Liver (tissue), 3 donors: ENCODE measurements around the gene IL36B.

Source experiments
- EGR1 ChIP-seq, 2 donors: IDR thresholded peaks; 2 replicates each; pipeline ENCODE4 v1.6.1; 2016 to 2018; ENCODE audit warnings: antibody characterized with exemption in 2 of 2, low read depth in 2 of 2
- FOXA1 ChIP-seq: IDR thresholded peaks from 2 replicates; pipeline ENCODE4 v1.6.1; 2016; ENCODE audit warnings: antibody characterized with exemption
- JUND ChIP-seq, 2 donors: IDR thresholded peaks; 2 replicates each; pipeline ENCODE4 v1.6.1; 2016; ENCODE audit warnings: antibody characterized with exemption in 2 of 2
- RAD21 ChIP-seq, 2 donors: IDR thresholded peaks; 2 replicates each; pipeline ENCODE4 v1.6.1; 2016; ENCODE audit warnings: antibody characterized with exemption in 2 of 2, mild to moderate bottlenecking in 2 of 2
- RXRA ChIP-seq, 2 donors: IDR thresholded peaks; 2 replicates each; pipeline ENCODE4 v1.6.1; 2017 to 2018; ENCODE audit warnings: antibody characterized with exemption in 2 of 2, mild to moderate bottlenecking in 1 of 2
- YY1 ChIP-seq: IDR thresholded peaks from 2 replicates; pipeline ENCODE4 v1.6.1; 2016; ENCODE audit warnings: antibody characterized with exemption, mild to moderate bottlenecking
- TF ChIP-seq, protein P1 (sequence below): IDR thresholded peaks from 2 replicates; pipeline ENCODE4 v1.6.1; 2016; ENCODE audit warnings: antibody characterized with exemption
- TF ChIP-seq, protein P2 (sequence below): fragments of 150-350 bp; IDR thresholded peaks from 2 replicates; pipeline ENCODE4 v1.5.1; 2017; ENCODE audit warnings: improper control_type of control experiment, low read depth, low read length; ENCODE audit not compliant: missing input control
- TF ChIP-seq, protein P3 (sequence below): IDR thresholded peaks from 2 replicates; pipeline ENCODE4 v1.6.1; 2016; ENCODE audit warnings: antibody characterized with exemption
- TF ChIP-seq, protein P4 (sequence below): IDR thresholded peaks from 2 replicates; pipeline ENCODE4 v1.6.1; 2016; ENCODE audit warnings: antibody characterized with exemption, mild to moderate bottlenecking
- TF ChIP-seq, protein P5 (sequence below): IDR thresholded peaks from 2 replicates; pipeline ENCODE4 v1.6.1; 2016; ENCODE audit warnings: antibody characterized with exemption
- donor health status: healthy.
- donor health status: healthy.

DNA sequence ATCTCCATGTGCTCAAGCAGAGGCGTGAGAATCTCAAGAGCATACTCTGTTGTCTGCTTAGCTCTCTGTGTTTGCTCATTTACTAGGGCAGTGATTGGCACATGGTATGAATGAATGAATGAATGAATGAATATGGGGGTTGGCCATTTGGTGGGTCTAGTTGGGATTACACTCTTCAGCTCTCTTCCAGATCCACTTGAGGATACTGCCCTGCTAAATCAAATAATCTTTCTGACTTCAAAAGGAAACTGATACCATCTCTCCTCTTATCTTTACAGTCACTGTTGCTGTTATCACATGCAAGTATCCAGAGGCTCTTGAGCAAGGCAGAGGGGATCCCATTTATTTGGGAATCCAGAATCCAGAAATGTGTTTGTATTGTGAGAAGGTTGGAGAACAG, 72.9 kb downstream of the IL36B start:
- TF ChIP-seq, protein P1, sequence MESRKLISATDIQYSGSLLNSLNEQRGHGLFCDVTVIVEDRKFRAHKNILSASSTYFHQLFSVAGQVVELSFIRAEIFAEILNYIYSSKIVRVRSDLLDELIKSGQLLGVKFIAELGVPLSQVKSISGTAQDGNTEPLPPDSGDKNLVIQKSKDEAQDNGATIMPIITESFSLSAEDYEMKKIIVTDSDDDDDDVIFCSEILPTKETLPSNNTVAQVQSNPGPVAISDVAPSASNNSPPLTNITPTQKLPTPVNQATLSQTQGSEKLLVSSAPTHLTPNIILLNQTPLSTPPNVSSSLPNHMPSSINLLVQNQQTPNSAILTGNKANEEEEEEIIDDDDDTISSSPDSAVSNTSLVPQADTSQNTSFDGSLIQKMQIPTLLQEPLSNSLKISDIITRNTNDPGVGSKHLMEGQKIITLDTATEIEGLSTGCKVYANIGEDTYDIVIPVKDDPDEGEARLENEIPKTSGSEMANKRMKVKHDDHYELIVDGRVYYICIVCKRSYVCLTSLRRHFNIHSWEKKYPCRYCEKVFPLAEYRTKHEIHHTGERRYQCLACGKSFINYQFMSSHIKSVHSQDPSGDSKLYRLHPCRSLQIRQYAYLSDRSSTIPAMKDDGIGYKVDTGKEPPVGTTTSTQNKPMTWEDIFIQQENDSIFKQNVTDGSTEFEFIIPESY = no peak
- TF ChIP-seq, protein P2, sequence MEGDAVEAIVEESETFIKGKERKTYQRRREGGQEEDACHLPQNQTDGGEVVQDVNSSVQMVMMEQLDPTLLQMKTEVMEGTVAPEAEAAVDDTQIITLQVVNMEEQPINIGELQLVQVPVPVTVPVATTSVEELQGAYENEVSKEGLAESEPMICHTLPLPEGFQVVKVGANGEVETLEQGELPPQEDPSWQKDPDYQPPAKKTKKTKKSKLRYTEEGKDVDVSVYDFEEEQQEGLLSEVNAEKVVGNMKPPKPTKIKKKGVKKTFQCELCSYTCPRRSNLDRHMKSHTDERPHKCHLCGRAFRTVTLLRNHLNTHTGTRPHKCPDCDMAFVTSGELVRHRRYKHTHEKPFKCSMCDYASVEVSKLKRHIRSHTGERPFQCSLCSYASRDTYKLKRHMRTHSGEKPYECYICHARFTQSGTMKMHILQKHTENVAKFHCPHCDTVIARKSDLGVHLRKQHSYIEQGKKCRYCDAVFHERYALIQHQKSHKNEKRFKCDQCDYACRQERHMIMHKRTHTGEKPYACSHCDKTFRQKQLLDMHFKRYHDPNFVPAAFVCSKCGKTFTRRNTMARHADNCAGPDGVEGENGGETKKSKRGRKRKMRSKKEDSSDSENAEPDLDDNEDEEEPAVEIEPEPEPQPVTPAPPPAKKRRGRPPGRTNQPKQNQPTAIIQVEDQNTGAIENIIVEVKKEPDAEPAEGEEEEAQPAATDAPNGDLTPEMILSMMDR = no peak
- TF ChIP-seq YY1 (no peak), EGR1 (IDR thresholded peaks at IDR 0.05; ENCODE audit: low read depth in 2 of 2) (no peak), RXRA (IDR thresholded peaks at IDR 0.05) (no peak), JUND (IDR thresholded peaks at IDR 0.05) (no peak), FOXA1 (no peak), RAD21 (IDR thresholded peaks at IDR 0.05) (no peak)
- TF ChIP-seq, protein P3, sequence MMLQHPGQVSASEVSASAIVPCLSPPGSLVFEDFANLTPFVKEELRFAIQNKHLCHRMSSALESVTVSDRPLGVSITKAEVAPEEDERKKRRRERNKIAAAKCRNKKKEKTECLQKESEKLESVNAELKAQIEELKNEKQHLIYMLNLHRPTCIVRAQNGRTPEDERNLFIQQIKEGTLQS = no peak
- TF ChIP-seq, protein P4, sequence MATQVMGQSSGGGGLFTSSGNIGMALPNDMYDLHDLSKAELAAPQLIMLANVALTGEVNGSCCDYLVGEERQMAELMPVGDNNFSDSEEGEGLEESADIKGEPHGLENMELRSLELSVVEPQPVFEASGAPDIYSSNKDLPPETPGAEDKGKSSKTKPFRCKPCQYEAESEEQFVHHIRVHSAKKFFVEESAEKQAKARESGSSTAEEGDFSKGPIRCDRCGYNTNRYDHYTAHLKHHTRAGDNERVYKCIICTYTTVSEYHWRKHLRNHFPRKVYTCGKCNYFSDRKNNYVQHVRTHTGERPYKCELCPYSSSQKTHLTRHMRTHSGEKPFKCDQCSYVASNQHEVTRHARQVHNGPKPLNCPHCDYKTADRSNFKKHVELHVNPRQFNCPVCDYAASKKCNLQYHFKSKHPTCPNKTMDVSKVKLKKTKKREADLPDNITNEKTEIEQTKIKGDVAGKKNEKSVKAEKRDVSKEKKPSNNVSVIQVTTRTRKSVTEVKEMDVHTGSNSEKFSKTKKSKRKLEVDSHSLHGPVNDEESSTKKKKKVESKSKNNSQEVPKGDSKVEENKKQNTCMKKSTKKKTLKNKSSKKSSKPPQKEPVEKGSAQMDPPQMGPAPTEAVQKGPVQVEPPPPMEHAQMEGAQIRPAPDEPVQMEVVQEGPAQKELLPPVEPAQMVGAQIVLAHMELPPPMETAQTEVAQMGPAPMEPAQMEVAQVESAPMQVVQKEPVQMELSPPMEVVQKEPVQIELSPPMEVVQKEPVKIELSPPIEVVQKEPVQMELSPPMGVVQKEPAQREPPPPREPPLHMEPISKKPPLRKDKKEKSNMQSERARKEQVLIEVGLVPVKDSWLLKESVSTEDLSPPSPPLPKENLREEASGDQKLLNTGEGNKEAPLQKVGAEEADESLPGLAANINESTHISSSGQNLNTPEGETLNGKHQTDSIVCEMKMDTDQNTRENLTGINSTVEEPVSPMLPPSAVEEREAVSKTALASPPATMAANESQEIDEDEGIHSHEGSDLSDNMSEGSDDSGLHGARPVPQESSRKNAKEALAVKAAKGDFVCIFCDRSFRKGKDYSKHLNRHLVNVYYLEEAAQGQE = no peak
- TF ChIP-seq, protein P5, sequence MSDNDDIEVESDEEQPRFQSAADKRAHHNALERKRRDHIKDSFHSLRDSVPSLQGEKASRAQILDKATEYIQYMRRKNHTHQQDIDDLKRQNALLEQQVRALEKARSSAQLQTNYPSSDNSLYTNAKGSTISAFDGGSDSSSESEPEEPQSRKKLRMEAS = no peak
